SK-N-SH treated with all-trans-retinoic acid at 6 μM for 48 hours (cell line): ENCODE results near the gene CD101.

Experiments
- ATAC-seq: fragments of 200-7000 bp; cut with Tn5 transposase; 3 replicates; pipeline ENCODE4 v1.9.1; 2020; ENCODE audit warnings: mild to moderate bottlenecking, moderate library complexity
- ARNTL ChIP-seq: fragments of 450-650 bp; formaldehyde crosslinking; IDR thresholded peaks from 2 replicates; pipeline ENCODE4 v1.5.0; 2020; ENCODE audit warnings: low read depth, mild to moderate bottlenecking, moderate library complexity, borderline replicate concordance
- BACH2 ChIP-seq: fragments of 250-450 bp; sonication (Bioruptor Pico); IDR thresholded peaks from 2 replicates; pipeline ENCODE4 v1.9.0; 2021; ENCODE audit warnings: mild to moderate bottlenecking, borderline replicate concordance
- CSDC2 ChIP-seq: fragments of 250-450 bp; sonication (Bioruptor Pico); IDR thresholded peaks from 2 replicates; pipeline ENCODE4 v1.5.0; 2020; ENCODE audit warnings: mild to moderate bottlenecking, moderate library complexity
- ESRRG ChIP-seq: fragments of 250-450 bp; sonication (Bioruptor Pico); IDR thresholded peaks from 2 replicates; pipeline ENCODE4 v1.6.1; 2021; ENCODE audit warnings: mild to moderate bottlenecking
- GLIS3 ChIP-seq: fragments of 250-450 bp; sonication (Bioruptor Pico); IDR thresholded peaks from 2 replicates; pipeline ENCODE4 v1.5.0; 2020; ENCODE audit warnings: mild to moderate bottlenecking, moderate library complexity
- ISL1 ChIP-seq: fragments of 250-450 bp; sonication (Bioruptor Pico); IDR thresholded peaks from 2 replicates; pipeline ENCODE4 v2.1.2; 2022; ENCODE audit warnings: mild to moderate bottlenecking, moderate library complexity
- OSR1 ChIP-seq: fragments of 250-450 bp; sonication (Bioruptor Pico); IDR thresholded peaks from 2 replicates; pipeline ENCODE4 v1.8.0; 2022; ENCODE audit warnings: moderate library complexity, mild to moderate bottlenecking, inconsistent platforms
- PATZ1 ChIP-seq: fragments of 250-450 bp; sonication (Bioruptor Pico); IDR thresholded peaks from 2 replicates; pipeline ENCODE4 v1.8.0; 2020; ENCODE audit warnings: mild to moderate bottlenecking, moderate library complexity, borderline replicate concordance
- POU6F1 ChIP-seq: fragments of 250-450 bp; sonication (Bioruptor Pico); IDR thresholded peaks from 2 replicates; pipeline ENCODE4 v1.8.0; 2021; ENCODE audit warnings: low read depth, mild to moderate bottlenecking, moderate library complexity, borderline replicate concordance
- RARB ChIP-seq: fragments of 250-450 bp; sonication (Bioruptor Pico); IDR thresholded peaks from 2 replicates; pipeline ENCODE4 v1.8.0; 2021; ENCODE audit warnings: mild to moderate bottlenecking, moderate library complexity
- SNAI2 ChIP-seq: fragments of 250-450 bp; sonication (Bioruptor Pico); IDR thresholded peaks from 2 replicates; pipeline ENCODE4 v1.5.0; 2020; ENCODE audit warnings: mild to moderate bottlenecking, moderate library complexity
- TCF4 ChIP-seq: fragments of 250-450 bp; sonication (Bioruptor Pico); IDR thresholded peaks from 2 replicates; pipeline ENCODE4 v1.8.0; 2021; ENCODE audit warnings: mild to moderate bottlenecking, moderate library complexity, borderline replicate concordance
- TOX ChIP-seq: fragments of 250-450 bp; sonication (Bioruptor Pico); IDR thresholded peaks from 2 replicates; pipeline ENCODE4 v1.8.0; 2021; ENCODE audit warnings: mild to moderate bottlenecking, moderate library complexity, borderline replicate concordance
- TSHZ2 ChIP-seq: fragments of 250-450 bp; sonication (Bioruptor Pico); IDR thresholded peaks from 2 replicates; pipeline ENCODE4 v1.5.0; 2020; ENCODE audit warnings: mild to moderate bottlenecking, moderate library complexity
- ZC3H10 ChIP-seq: fragments of 250-450 bp; sonication (Bioruptor Pico); IDR thresholded peaks from 2 replicates; pipeline ENCODE4 v1.5.1; 2021; ENCODE audit warnings: mild to moderate bottlenecking, moderate library complexity
- ZFP3 ChIP-seq: fragments of 250-450 bp; sonication (Bioruptor Pico); IDR thresholded peaks from 2 replicates; pipeline ENCODE4 v1.5.0; 2020; ENCODE audit warnings: mild to moderate bottlenecking, moderate library complexity
- ZFP30 ChIP-seq: fragments of 450-650 bp; formaldehyde crosslinking; IDR thresholded peaks from 2 replicates; pipeline ENCODE4 v1.5.0; 2022; ENCODE audit warnings: mild to moderate bottlenecking, moderate library complexity
- ZNF565 ChIP-seq: fragments of 450-650 bp; formaldehyde crosslinking; conservative IDR thresholded peaks from 2 replicates; pipeline ENCODE4 v1.5.0; 2020; ENCODE audit warnings: low read depth, mild to moderate bottlenecking, moderate library complexity
- ZNF70 ChIP-seq: fragments of 450-650 bp; formaldehyde crosslinking; IDR thresholded peaks from 2 replicates; pipeline ENCODE4 v1.5.0; 2020; ENCODE audit warnings: mild to moderate bottlenecking, moderate library complexity
- ZNF8 ChIP-seq: fragments of 450-650 bp; formaldehyde crosslinking; IDR thresholded peaks from 2 replicates; pipeline ENCODE4 v1.5.0; 2020; ENCODE audit warnings: mild to moderate bottlenecking, moderate library complexity
- TF ChIP-seq, protein P1 (sequence below): fragments of 250-450 bp; sonication (Bioruptor Pico); IDR thresholded peaks from 2 replicates; pipeline ENCODE4 v1.5.1; 2021; ENCODE audit warnings: mild to moderate bottlenecking, moderate library complexity
- TF ChIP-seq, protein P2 (sequence below): fragments of 250-450 bp; sonication (Bioruptor Pico); IDR thresholded peaks from 2 replicates; pipeline ENCODE4 v1.5.1; 2020; ENCODE audit warnings: low read depth, mild to moderate bottlenecking, moderate library complexity

The CD101 gene

GRCh38 chr1:117077267-117077666, 75.7 kb downstream of the CD101 start (continued):
- TF ChIP-seq, protein P1, sequence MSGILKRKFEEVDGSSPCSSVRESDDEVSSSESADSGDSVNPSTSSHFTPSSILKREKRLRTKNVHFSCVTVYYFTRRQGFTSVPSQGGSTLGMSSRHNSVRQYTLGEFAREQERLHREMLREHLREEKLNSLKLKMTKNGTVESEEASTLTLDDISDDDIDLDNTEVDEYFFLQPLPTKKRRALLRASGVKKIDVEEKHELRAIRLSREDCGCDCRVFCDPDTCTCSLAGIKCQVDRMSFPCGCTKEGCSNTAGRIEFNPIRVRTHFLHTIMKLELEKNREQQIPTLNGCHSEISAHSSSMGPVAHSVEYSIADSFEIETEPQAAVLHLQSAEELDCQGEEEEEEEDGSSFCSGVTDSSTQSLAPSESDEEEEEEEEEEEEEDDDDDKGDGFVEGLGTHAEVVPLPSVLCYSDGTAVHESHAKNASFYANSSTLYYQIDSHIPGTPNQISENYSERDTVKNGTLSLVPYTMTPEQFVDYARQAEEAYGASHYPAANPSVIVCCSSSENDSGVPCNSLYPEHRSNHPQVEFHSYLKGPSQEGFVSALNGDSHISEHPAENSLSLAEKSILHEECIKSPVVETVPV (CRISPR knock-in tag): no peak
- TF ChIP-seq, all 23 proteins: peak for 0

GRCh38 chr1:117079737-117080136, 78.2 kb downstream of the CD101 start:
- ATAC-seq: no peak
- TF ChIP-seq CSDC2 (no peak), TSHZ2 (CRISPR knock-in tag) (no peak), ZNF70 (CRISPR knock-in tag) (no peak), ESRRG (CRISPR knock-in tag) (no peak), ZNF8 (no peak), POU6F1 (no peak), SNAI2 (CRISPR knock-in tag) (no peak), BACH2 (no peak), ZFP30 (CRISPR knock-in tag) (no peak), ISL1 (CRISPR knock-in tag) (no peak), PATZ1 (CRISPR knock-in tag) (no peak), ZC3H10 (CRISPR knock-in tag) (no peak), ZNF565 (CRISPR knock-in tag) (no peak), TCF4 (CRISPR knock-in tag) (no peak), OSR1 (CRISPR knock-in tag) (no peak), ARNTL (CRISPR knock-in tag) (no peak), GLIS3 (CRISPR knock-in tag) (no peak), ZFP3 (CRISPR knock-in tag) (no peak)
- TF ChIP-seq, protein P1 (CRISPR knock-in tag): no peak
- TF ChIP-seq, protein P2, sequence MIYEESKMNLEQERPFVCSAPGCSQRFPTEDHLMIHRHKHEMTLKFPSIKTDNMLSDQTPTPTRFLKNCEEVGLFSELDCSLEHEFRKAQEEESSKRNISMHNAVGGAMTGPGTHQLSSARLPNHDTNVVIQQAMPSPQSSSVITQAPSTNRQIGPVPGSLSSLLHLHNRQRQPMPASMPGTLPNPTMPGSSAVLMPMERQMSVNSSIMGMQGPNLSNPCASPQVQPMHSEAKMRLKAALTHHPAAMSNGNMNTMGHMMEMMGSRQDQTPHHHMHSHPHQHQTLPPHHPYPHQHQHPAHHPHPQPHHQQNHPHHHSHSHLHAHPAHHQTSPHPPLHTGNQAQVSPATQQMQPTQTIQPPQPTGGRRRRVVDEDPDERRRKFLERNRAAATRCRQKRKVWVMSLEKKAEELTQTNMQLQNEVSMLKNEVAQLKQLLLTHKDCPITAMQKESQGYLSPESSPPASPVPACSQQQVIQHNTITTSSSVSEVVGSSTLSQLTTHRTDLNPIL: no peak

DNA sequence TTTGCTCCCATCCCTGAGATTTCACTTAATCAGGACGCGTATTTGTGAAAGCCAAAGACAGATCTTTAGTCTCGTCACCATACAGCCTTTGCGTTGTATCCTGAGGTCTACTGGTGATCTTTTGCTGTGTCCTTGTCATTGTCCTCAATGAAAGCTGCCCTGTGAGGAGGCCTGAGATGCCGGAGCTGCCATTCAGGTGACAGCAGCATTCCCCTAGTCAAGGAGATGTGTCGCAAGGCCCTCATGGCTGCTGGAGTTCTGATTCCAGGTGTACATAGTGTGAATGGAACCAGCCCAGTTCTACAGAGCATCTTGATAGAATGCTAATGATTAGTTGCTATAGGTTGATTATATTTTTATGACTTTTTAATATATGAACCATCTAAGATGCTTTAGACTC, 82.7 kb downstream of the CD101 start:
- TF ChIP-seq RARB (no peak), TOX (CRISPR knock-in tag) (no peak), ZNF565 (CRISPR knock-in tag) (no peak), ARNTL (CRISPR knock-in tag) (no peak), BACH2 (no peak), SNAI2 (CRISPR knock-in tag) (no peak), CSDC2 (no peak), OSR1 (CRISPR knock-in tag) (no peak), GLIS3 (CRISPR knock-in tag) (no peak), PATZ1 (CRISPR knock-in tag) (no peak), ESRRG (CRISPR knock-in tag) (no peak), TCF4 (CRISPR knock-in tag) (no peak)
- TF ChIP-seq, protein P2: no peak
- ATAC-seq: no peak
